BLaER1 treated with 17β-estradiol and CSF1 and Interleukin-3, amounts not matched to agents 10 nM and 100 nM (cell line): ENCODE data around the gene SLC15A1.

Experiments used
- H3K27ac ChIP-seq, 11 experiments: shearing (Covaris generic); formaldehyde crosslinking; 2 replicates each; pipeline ENCODE4 v1.8.1; 2022
- H3K27me3 ChIP-seq, 11 experiments: shearing (Covaris generic); formaldehyde crosslinking; 2 replicates each; pipeline ENCODE4 v1.8.1; 2022
- H3K36me3 ChIP-seq, 11 experiments: shearing (Covaris generic); formaldehyde crosslinking; 2 replicates each; pipeline ENCODE4 v1.8.1; 2022
- H3K4me1 ChIP-seq, 10 experiments: shearing (Covaris generic); formaldehyde crosslinking; 2 replicates each; pipeline ENCODE4 v1.8.1; 2022
- H3K4me2 ChIP-seq, 11 experiments: shearing (Covaris generic); formaldehyde crosslinking; 2 replicates each; pipeline ENCODE4 v1.8.1; 2022
- H3K4me3 ChIP-seq, 10 experiments: shearing (Covaris generic); formaldehyde crosslinking; 2 replicates each; pipeline ENCODE4 v1.8.1; 2022
- H3K9ac ChIP-seq, 11 experiments: shearing (Covaris generic); formaldehyde crosslinking; 2 replicates each; pipeline ENCODE4 v1.8.1; 2022
- H3K9me3 ChIP-seq, 11 experiments: shearing (Covaris generic); formaldehyde crosslinking; replicated peaks in 1 of 11; 2 replicates each; pipeline ENCODE4 v1.8.1; 2022
- H4K20me1 ChIP-seq, 11 experiments: shearing (Covaris generic); formaldehyde crosslinking; 2 replicates each; pipeline ENCODE4 v1.8.1; 2022
- Cebpa-rat ChIP-seq, 11 experiments: shearing (Covaris generic); IDR thresholded peaks; 2 replicates each; pipeline ENCODE4 v1.8.1; 2022

Gene SLC15A1

GRCh38 chr13:98784666-98785065, 32.2 kb upstream of the SLC15A1 start:
- Histone ChIP-seq H3K27me3 (no peaks in the 10 kb centered on the region), H3K27ac (peak overlapping the region in 4 of 11 experiments; percentile 19 to 48 (median 28); a peak in 4 of 22 replicates), H3K36me3 (no peaks in the 10 kb centered on the region), H3K4me1 (peaks cover 0 to 17% (median 7%) of the 10 kb centered on the region in 10 experiments; a peak in 10 of 20 replicates), H3K4me2 (peak overlapping the region in 1 of 11 experiments; percentile 11; a peak in 2 of 22 replicates), H3K9ac (no peak overlapping the region), H3K9me3 (peaks cover 0 to 8% (median 0%) of the 10 kb centered on the region in 11 experiments; a peak in 1 of 22 replicates), H3K4me3 (no peak overlapping the region), H4K20me1 (no peaks in the 10 kb centered on the region)
- TF ChIP-seq Cebpa-rat (IDR thresholded peaks at IDR 0.05), result no peak

DNA sequence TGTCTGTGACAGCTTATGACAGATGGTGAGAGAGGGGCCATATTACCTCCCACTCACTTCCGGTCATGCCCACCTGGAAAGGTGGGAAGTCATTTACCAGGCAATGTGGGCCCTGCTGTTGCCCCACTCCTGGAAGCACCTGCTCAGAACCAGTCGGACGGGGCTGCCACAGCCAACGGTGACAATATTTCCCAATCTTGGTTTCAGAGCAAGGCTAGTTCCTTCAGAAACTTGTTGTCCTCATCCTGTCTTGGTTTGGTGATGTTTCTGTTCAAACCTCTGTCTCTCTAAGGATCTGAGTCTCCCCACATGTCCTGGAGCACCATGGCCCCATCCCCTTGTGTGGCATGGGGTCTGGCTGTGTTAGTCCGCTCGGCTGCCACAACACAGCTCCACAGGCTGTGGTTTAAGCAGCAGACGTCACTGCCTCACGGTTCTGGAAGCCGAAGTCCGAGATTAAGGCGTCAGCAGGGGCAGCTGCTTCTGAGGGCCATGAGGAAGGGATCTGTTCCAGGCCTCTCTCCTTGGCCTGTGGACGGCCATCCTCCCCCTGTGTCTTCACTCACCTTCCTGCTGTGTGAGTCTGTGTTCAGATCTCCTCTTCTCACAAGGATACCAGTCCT, 31.5 kb upstream of the SLC15A1 start:
- Histone ChIP-seq H3K9ac (no peak overlapping the region), H3K9me3 (peaks cover 0 to 8% (median 0%) of the 10 kb centered on the region in 11 experiments; a peak in 1 of 22 replicates), H4K20me1 (no peaks in the 10 kb centered on the region), H3K36me3 (no peaks in the 10 kb centered on the region), H3K27ac (peak overlapping the region in 5 of 11 experiments; percentile 8 to 48 (median 28); a peak in 6 of 22 replicates), H3K4me1 (peaks cover 0 to 17% (median 7%) of the 10 kb centered on the region in 10 experiments; a peak in 10 of 20 replicates), H3K27me3 (no peaks in the 10 kb centered on the region), H3K4me3 (no peak overlapping the region), H3K4me2 (peak overlapping the region in 1 of 11 experiments; percentile 3; a peak in 2 of 22 replicates)
- TF ChIP-seq Cebpa-rat (IDR thresholded peaks at IDR 0.05), result no peak

DNA sequence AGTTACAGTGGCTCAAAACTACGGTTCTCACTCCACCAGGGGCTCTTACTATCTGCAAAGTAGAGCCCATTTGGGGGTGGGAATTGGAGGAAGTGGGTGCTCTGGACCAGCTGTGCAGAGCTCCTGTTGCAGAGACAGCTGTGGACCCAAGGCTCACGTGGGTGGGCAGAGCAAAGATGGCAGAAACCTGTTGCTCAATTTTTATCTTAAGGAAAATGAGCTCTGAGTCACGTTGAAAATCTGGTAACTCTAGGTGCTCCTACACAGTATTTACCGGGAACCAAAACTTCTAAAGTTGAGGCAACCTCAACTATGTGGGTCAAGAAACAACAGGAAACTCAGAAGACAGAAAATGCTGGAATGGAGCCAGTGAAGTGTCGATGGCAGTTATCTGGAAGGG, 30.2 kb upstream of the SLC15A1 start:
- Histone ChIP-seq H3K27me3 (no peaks in the 10 kb centered on the region), H3K9me3 (peaks cover 0 to 8% (median 0%) of the 10 kb centered on the region in 11 experiments; a peak in 1 of 22 replicates), H4K20me1 (no peaks in the 10 kb centered on the region), H3K4me3 (no peak overlapping the region), H3K27ac (peak overlapping the region in 2 of 11 experiments; percentile 26 to 55; a peak in 3 of 22 replicates), H3K4me1 (peaks cover 0 to 17% (median 7%) of the 10 kb centered on the region in 10 experiments; a peak in 10 of 20 replicates), H3K4me2 (peak overlapping the region in 6 of 11 experiments; percentile 5 to 40 (median 31); a peak in 7 of 22 replicates), H3K36me3 (no peaks in the 10 kb centered on the region), H3K9ac (no peak overlapping the region)
- peak in 3 of 11 experiments; percentile 18 to 64 (median 61); a peak in 3 of 22 replicates for TF ChIP-seq Cebpa-rat (IDR thresholded peaks at IDR 0.05)

DNA sequence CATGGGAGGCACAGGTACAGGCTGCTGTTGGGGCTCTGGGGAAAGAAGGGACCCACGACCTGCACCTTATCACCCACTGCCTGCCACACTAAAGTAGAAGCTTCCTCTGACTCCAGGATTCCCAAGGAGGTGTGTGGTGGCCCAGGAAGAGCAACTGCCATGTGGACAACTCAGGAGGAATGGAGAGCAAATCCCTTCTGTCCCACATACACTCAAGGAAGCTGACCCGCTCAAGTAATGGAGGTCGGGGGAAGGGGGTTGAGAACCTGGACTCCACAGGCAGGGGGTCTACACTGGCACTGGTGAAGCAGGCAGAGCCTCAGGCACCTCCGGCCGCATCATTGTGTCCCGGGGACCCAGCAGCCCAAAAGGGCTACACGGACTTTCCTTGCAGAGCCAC, 29.4 kb upstream of the SLC15A1 start:
- H3K27me3 ChIP-seq, result no peaks in the 10 kb centered on the region
- H3K4me1 ChIP-seq, result peaks cover 0 to 17% (median 7%) of the 10 kb centered on the region in 10 experiments; a peak in 10 of 20 replicates
- no peaks in the 10 kb centered on the region for H4K20me1 ChIP-seq
- no peak for TF ChIP-seq Cebpa-rat (IDR thresholded peaks at IDR 0.05)
- no peaks in the 10 kb centered on the region for H3K36me3 ChIP-seq
- no peak overlapping the region for H3K4me3 ChIP-seq
- H3K9ac ChIP-seq, result no peak overlapping the region
- H3K4me2 ChIP-seq, result peak overlapping the region in 1 of 11 experiments; percentile 39; a peak in 1 of 22 replicates
- peak overlapping the region in 2 of 11 experiments; percentile 55 to 57; a peak in 3 of 22 replicates for H3K27ac ChIP-seq
- H3K9me3 ChIP-seq, result peaks cover 0 to 8% (median 0%) of the 10 kb centered on the region in 11 experiments; a peak in 1 of 22 replicates

- no peak overlapping the region for H3K4me3 ChIP-seq
- peaks cover 0 to 17% (median 7%) of the 10 kb centered on the region in 10 experiments; a peak in 10 of 20 replicates for H3K4me1 ChIP-seq
- H3K9me3 ChIP-seq, result peaks cover 0 to 8% (median 0%) of the 10 kb centered on the region in 11 experiments; a peak in 1 of 22 replicates
- no peak overlapping the region for H3K4me2 ChIP-seq
- no peaks in the 10 kb centered on the region for H4K20me1 ChIP-seq
- no peak overlapping the region for H3K9ac ChIP-seq
- H3K27me3 ChIP-seq, result no peaks in the 10 kb centered on the region
- no peaks in the 10 kb centered on the region for H3K36me3 ChIP-seq
- peak overlapping the region in 2 of 11 experiments; percentile 55 to 57; a peak in 3 of 22 replicates for H3K27ac ChIP-seq
- no peak for TF ChIP-seq Cebpa-rat (IDR thresholded peaks at IDR 0.05)
Observed at GRCh38 chr13:98781470-98781869, 29.0 kb upstream of the SLC15A1 start.

GRCh38 chr13:98781045-98781444, 28.6 kb upstream of the SLC15A1 start:
- H3K4me2 ChIP-seq, result no peak overlapping the region
- H3K4me1 ChIP-seq, result peaks cover 0 to 17% (median 7%) of the 10 kb centered on the region in 10 experiments; a peak in 10 of 20 replicates
- no peak overlapping the region; a peak in 1 of 22 replicates for H3K27ac ChIP-seq
- H3K4me3 ChIP-seq, result no peak overlapping the region
- H3K9ac ChIP-seq, result no peak overlapping the region
- H3K9me3 ChIP-seq, result peaks cover 0 to 8% (median 0%) of the 10 kb centered on the region in 11 experiments; a peak in 1 of 22 replicates
- no peaks in the 10 kb centered on the region for H3K36me3 ChIP-seq
- no peaks in the 10 kb centered on the region for H3K27me3 ChIP-seq
- H4K20me1 ChIP-seq, result no peaks in the 10 kb centered on the region
- no peak for TF ChIP-seq Cebpa-rat (IDR thresholded peaks at IDR 0.05)

DNA sequence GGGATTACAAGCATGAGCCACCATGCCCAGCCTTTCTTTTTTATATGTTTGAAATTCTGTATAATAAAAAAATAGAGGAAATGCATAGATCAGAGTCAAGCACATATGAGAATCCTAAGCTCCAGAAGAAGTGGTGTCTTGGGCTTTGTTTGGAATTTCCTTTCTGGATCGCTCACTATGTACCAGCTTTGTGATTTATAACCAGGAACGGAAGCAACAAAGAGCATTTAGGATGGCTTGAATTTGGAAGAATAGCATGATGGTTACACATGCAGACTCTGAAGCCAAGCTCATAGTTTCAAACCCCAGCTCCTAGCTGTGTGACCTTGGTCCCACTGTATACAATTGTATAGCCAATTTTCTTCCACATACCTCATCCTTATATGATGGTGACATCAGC, 28.0 kb upstream of the SLC15A1 start:
- peaks cover 0 to 8% (median 0%) of the 10 kb centered on the region in 11 experiments; a peak in 1 of 22 replicates for H3K9me3 ChIP-seq

GRCh38 chr13:98779695-98780094, 27.2 kb upstream of the SLC15A1 start:
- no peak for TF ChIP-seq Cebpa-rat (IDR thresholded peaks at IDR 0.05)
- Histone ChIP-seq H3K9ac (no peak overlapping the region), H3K4me1 (peaks cover 0 to 16% (median 7%) of the 10 kb centered on the region in 10 experiments; a peak in 10 of 20 replicates)

More for the DNA sequence above, 28.0 kb upstream of the SLC15A1 start:
- peaks cover 0 to 17% (median 7%) of the 10 kb centered on the region in 10 experiments; a peak in 10 of 20 replicates for H3K4me1 ChIP-seq
- no peak overlapping the region for H3K4me2 ChIP-seq
- no peaks in the 10 kb centered on the region for H3K27me3 ChIP-seq
- H3K27ac ChIP-seq, result no peak overlapping the region
- TF ChIP-seq Cebpa-rat (IDR thresholded peaks at IDR 0.05), result no peak
- no peaks in the 10 kb centered on the region for H4K20me1 ChIP-seq
- H3K4me3 ChIP-seq, result no peak overlapping the region
- no peak overlapping the region for H3K9ac ChIP-seq
- H3K36me3 ChIP-seq, result no peaks in the 10 kb centered on the region

GRCh38 chr13:98778749-98779148, 26.3 kb upstream of the SLC15A1 start:
- H4K20me1 ChIP-seq, result no peaks in the 10 kb centered on the region
- no peaks in the 10 kb centered on the region for H3K27me3 ChIP-seq
- peaks cover 0 to 7% (median 0%) of the 10 kb centered on the region in 11 experiments; a peak in 1 of 22 replicates for H3K9me3 ChIP-seq
- no peak overlapping the region for H3K4me3 ChIP-seq
- no peak for TF ChIP-seq Cebpa-rat (IDR thresholded peaks at IDR 0.05)
- no peaks in the 10 kb centered on the region for H3K36me3 ChIP-seq
- H3K4me2 ChIP-seq, result no peak overlapping the region
- no peak overlapping the region for H3K27ac ChIP-seq
- H3K9ac ChIP-seq, result no peak overlapping the region
- H3K4me1 ChIP-seq, result peaks cover 0 to 12% (median 7%) of the 10 kb centered on the region in 10 experiments; a peak in 10 of 20 replicates

More at GRCh38 chr13:98779695-98780094, 27.2 kb upstream of the SLC15A1 start:
- Histone ChIP-seq H3K4me2 (no peak overlapping the region), H4K20me1 (no peaks in the 10 kb centered on the region), H3K9me3 (peaks cover 0 to 8% (median 0%) of the 10 kb centered on the region in 11 experiments; a peak in 1 of 22 replicates), H3K27ac (no peak overlapping the region), H3K27me3 (no peaks in the 10 kb centered on the region), H3K4me3 (no peak overlapping the region), H3K36me3 (no peaks in the 10 kb centered on the region)
